Progenitor cell of endocrine pancreas (in vitro differentiated cells): ENCODE data around the gene PIGQ. TPM values are rescaled to one million over a fixed set of nuclear protein-coding genes. Genes with fewer than 3 reads are reported as not detected.

Source experiments
- DNase-seq: peaks from one replicate; pipeline ENCODE4 v3.0.0; 2021; ENCODE audit warnings: low spot score; ENCODE audit not compliant: unreplicated experiment
- H3K27ac Mint-ChIP-seq: 2 replicates; pipeline ENCODE4 v1.8.0; 2021; ENCODE audit warnings: mild to moderate bottlenecking, moderate library complexity, mixed read lengths
- H3K27me3 Mint-ChIP-seq: 2 replicates; pipeline ENCODE4 v1.8.0; 2021; ENCODE audit warnings: mixed read lengths
- H3K36me3 Mint-ChIP-seq: 2 replicates; pipeline ENCODE4 v1.8.0; 2022; ENCODE audit warnings: mixed read lengths; ENCODE audit not compliant: insufficient read depth
- H3K4me1 Mint-ChIP-seq: 2 replicates; pipeline ENCODE4 v1.8.0; 2021; ENCODE audit warnings: low read depth, mixed read lengths
- H3K4me3 Mint-ChIP-seq: 2 replicates; pipeline ENCODE4 v1.8.0; 2021; ENCODE audit warnings: low read depth, mild to moderate bottlenecking, moderate library complexity, mixed read lengths
- H3K9me3 Mint-ChIP-seq: 2 replicates; pipeline ENCODE4 v1.8.0; 2021; ENCODE audit warnings: low read depth, mixed read lengths
- total RNA-seq: library from RNA; stranded (reverse); gene quantifications from 2 replicates; pipeline ENCODE4 v1.2.1, GENCODE V29; 2021
- TF ChIP-seq, protein P1 (sequence below): fragments of 200-600 bp; sonication (generic); IDR thresholded peaks from one replicate; pipeline ENCODE4 v1.5.0; 2021; ENCODE audit warnings: antibody characterized with exemption, mild to moderate bottlenecking; ENCODE audit not compliant: unreplicated experiment

Gene PIGQ
- total RNA-seq, 1 donor from 2014 or later: 109 TPM

DNA sequence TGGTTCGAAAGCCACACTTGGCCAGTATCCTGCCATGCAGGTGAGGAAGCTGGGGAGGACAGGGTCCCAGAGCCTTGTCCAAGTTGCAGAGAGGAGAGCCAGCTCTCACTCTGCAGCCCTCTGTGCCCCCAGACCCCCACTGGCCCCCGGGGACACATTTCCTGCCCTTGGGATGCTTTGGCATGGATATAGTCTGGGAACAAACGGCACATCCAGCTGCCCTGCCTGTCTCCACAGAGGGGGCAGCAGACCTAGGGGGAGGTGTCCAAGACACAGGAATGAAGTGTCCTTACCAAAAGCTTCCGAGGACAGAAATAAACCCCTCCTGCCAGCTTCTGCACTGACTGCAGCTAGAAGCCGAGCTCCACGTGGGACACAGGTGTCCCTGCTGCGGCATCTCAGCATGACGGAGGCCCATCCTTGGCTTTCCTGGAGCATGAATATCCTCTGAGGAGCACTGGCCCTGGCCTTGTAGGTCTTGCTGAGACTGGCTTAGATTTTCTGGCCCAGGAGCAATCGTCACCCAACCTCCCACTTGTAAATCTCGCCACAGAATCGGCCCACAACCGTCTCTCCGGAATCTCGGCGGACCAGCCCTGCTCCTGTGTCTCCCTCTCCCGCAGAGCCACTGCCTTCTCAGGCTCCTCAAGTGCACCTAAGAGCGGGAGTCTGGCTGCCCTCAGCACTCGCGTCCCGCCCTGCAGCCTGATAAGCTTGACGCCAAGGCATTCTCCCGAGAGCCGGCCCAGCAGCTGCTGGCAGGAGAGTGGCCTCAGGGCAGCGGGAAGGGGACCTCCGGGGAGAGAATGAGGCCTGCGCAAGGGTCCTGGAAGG lies 43.4 kb upstream of the PIGQ start:
- peak; percentile 35 for DNase-seq
- Mint-ChIP-seq H3K9me3 (no peaks in the 10 kb centered on the region), H3K27ac (peak overlapping the region; percentile 85), H3K4me1 (peaks cover 15% of the 10 kb centered on the region), H3K36me3 (peaks cover 2% of the 10 kb centered on the region), H3K4me3 (peak overlapping the region; percentile 81), H3K27me3 (no peaks in the 10 kb centered on the region)
- TF ChIP-seq, protein P1, sequence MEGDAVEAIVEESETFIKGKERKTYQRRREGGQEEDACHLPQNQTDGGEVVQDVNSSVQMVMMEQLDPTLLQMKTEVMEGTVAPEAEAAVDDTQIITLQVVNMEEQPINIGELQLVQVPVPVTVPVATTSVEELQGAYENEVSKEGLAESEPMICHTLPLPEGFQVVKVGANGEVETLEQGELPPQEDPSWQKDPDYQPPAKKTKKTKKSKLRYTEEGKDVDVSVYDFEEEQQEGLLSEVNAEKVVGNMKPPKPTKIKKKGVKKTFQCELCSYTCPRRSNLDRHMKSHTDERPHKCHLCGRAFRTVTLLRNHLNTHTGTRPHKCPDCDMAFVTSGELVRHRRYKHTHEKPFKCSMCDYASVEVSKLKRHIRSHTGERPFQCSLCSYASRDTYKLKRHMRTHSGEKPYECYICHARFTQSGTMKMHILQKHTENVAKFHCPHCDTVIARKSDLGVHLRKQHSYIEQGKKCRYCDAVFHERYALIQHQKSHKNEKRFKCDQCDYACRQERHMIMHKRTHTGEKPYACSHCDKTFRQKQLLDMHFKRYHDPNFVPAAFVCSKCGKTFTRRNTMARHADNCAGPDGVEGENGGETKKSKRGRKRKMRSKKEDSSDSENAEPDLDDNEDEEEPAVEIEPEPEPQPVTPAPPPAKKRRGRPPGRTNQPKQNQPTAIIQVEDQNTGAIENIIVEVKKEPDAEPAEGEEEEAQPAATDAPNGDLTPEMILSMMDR: no peak

DNA sequence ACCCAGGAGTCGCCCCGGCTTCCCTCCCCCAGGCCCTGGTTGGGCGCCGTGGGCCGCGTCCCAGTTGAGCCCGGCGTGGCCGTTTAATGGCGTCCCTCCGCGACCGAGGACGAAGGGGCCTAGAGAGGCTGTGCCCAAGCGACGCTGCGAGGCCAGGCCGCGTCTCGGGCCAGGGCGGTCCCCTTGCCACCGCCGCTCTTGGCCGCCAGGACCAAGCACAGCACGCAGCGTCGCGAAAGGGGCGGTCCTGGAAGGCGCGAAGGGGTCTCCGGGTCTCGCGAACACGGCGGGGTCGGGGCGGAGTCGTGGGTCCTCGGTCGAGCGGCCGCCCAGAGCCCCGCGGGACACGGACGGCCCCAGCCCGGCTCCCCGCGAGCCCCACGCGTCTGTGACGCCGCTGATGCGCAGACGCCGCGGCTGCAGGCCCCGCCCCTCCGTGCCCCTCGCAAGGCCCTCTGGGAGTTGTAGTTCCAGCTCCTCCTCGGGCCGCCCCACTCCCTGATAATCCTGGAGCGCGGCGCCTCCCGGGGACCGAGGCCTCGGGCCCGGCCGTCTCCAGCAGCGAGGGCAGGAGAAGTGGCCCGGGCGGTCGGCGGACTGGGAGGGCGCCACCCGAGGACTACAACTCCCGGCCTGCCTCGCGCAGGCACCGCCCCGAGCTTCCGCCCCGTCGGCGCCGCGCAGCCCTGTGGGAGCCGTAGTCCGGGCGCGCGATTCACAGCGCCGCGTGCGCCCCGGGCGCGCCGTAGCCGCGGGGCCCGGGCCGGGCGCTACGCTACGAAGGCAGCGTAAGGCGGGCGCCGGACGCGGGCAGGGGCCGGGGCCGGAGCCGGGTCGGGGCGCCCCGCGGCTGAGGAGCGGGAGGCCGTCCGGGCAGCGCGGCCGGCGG lies 42.5 kb upstream of the PIGQ start, which contains the start of gene CAPN15:
Gene CAPN15 (plus strand): TSS at position 698 of the 889 bp plus-strand sequence. CDS start 19,127 bp downstream, outside the sequence.
- TF ChIP-seq, protein P1: peak; percentile 27
- peak within 1 kb of the TSS; percentile 85 for H3K27ac Mint-ChIP-seq
- peaks cover 2% of the 10 kb centered on the region for H3K36me3 Mint-ChIP-seq
- peak; percentile 85 for DNase-seq
- H3K4me3 Mint-ChIP-seq: peak within 1 kb of the TSS; percentile 81
- no peaks in the 10 kb centered on the region for H3K27me3 Mint-ChIP-seq
- H3K9me3 Mint-ChIP-seq: no peaks in the 10 kb centered on the region
- peaks cover 15% of the 10 kb centered on the region for H3K4me1 Mint-ChIP-seq

DNA sequence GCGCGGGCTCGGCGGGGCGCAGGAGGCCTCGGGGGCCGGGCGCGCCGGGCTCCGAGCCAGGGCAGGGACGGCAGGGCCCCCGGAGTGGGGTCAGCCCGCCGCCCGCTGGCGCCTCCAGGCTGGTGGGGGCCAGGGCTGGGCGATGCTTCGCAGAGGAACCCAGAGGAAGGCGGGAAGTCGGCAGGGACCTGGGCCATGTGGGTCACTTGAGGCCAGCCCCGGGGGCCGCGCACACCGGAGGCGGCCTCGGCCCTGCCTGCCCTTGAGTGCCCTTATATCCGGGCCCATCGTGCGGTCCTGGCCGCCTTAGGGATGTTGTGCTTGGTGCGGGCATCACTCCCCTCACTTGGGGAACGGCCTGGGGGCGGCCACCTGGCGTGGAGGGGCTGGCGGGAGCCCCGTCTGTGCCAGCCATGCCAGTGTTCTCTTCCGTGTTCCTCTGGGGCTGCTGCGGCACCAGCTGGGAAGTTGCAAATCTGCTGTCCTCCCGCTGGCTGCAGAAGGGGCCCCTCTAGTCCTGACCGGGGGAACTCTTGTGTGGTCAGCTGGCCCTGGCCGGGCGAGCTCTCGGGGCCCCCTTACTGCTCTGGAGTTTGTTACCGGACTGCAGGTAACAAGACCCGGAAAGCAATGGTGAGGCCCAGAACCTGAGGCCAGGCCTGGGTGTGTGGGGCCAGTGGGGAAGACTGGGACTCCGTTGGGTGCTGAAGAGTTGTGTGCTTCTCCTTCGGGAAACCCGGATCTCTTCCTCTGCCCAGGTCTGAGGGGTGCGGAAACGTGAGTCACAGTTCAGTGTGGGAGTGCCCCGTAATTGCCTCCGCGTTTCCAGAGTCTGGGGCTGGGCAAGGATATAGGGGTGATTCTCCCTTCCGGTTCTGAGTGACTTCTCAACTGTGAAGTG lies 41.4 kb upstream of the PIGQ start:
- DNase-seq: no peak
- Mint-ChIP-seq H3K9me3 (no peaks in the 10 kb centered on the region), H3K36me3 (peaks cover 2% of the 10 kb centered on the region), H3K4me3 (peak overlapping the region; percentile 80), H3K4me1 (peaks cover 16% of the 10 kb centered on the region), H3K27ac (peak overlapping the region; percentile 69), H3K27me3 (no peaks in the 10 kb centered on the region)
- TF ChIP-seq, protein P1: no peak

DNA sequence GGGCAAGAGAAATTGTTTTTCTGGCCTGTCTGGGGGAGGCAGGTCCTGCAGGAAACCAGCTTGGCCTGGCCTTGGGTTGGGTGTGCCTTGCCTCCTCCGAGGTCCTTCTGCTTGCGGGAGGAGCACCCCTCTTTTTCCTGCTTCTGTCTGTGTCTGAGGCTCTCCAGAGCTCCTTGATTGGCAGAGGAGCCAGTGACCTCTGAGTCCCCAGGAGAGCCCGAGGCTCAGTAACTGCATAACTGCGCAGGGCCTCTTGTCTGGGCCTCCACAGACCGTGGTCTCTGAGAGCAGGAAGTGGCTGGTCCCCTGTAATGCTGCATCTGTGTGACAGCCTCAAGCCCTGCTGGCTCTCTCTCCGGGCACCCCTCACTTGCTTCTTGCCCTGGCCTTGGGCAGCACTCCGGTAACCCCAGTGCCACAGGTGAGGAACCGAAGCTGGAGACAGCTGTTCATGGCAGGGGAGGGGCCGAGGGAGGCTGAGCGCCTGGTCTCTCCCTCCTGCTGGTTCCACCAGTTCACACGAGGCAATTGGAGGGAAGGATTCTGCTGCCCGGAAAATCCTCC lies 40.7 kb upstream of the PIGQ start:
- no peak for DNase-seq
- no peaks in the 10 kb centered on the region for H3K27me3 Mint-ChIP-seq
- H3K4me1 Mint-ChIP-seq: peaks cover 21% of the 10 kb centered on the region
- peak overlapping the region; percentile 80 for H3K4me3 Mint-ChIP-seq
- no peaks in the 10 kb centered on the region for H3K9me3 Mint-ChIP-seq
- no peak overlapping the region for H3K27ac Mint-ChIP-seq
- H3K36me3 Mint-ChIP-seq: peaks cover 2% of the 10 kb centered on the region
- TF ChIP-seq, protein P1: no peak
